HG03175 (cell line): Measurements from ENCODE around the gene TMEM178B.
"Not testable (repeated sequence)": the region's sequence is repeated elsewhere in the genome, so short reads cannot be mapped to it uniquely, and the experiment has no call there.

Experiments
- ATAC-seq: cut with Tn5 transposase; IDR thresholded peaks from one replicate; pipeline ENCODE4 v1.9.1; 2021; ENCODE audit warnings: mild to moderate bottlenecking, moderate library complexity; ENCODE audit not compliant: unreplicated experiment

Gene TMEM178B

DNA sequence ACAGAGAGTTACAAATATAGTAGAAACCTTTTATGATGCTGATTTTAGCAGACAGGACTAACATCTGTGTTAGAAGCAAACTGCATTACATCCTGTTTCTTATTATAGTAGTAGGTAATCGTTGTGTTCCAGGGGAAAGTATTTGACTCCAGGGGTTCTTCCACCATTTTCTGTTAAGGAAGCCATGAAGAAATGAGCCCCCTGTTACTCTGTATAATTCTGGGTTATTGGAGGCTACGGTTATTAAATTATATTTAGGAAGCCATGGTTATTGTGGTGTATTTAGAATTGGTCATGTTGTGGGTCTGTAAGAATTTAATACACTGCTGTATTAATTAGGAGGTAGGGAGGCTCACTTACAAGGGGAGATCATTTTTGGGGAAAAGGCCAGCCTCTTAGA lies 301.6 kb downstream of the TMEM178B start:
- no peak for ATAC-seq

GRCh38 chr7:141377906-141378305 lies 304.0 kb downstream of the TMEM178B start:
- no peak for ATAC-seq

DNA sequence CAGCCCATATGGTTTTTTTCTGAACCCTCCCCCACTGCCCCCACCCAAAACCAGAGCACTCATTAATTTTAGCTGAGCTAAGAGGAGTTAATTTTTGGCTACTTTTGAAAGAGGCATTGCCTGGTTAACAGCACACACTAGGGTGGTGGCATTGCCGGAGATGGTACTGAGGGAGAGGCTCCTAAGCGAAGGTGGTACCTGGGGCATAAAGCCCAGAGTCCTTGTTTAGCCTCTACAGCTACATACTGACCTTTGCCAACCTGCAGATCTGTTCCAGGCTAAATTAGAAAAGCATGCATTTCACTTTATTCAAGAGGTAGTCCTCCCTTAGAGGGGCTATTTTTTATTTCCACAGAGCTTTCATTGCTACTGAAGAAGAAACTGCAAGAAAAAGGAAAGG lies 304.5 kb downstream of the TMEM178B start:
- ATAC-seq: no peak

DNA sequence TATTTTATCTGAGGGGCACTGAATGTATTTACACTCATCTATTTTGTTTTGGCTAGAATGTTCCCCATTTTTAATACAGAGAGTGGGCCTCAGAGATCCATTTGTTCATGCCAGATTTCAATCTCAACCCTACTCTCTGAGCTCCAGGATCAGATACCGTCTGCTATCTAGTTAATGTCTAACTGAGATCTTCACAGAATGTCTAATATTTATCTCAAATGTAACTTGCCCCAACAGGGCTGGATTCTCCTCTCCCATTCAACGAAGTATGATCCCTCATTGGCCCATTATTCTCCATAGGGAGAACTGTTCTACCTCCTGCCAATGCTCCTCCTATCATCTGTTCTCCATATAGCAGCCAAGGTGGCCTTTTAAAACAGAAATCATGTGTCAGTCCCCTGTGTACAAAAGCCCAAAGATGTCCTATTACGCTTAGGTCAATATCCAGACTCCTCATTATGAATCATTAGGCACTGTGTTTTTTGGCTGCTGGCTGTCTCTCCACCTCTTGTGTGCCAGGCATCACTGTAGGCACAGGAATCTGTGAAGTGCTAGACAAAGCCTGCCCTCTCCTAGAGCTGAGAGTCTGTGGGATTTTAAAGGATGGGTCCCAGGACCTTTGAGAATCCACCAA lies 308.0 kb downstream of the TMEM178B start:
- ATAC-seq: no peak

GRCh38 chr7:141383356-141383755 lies 309.5 kb downstream of the TMEM178B start:
- ATAC-seq: not testable (repeated sequence)

- ATAC-seq: no peak
Measured at GRCh38 chr7:141386881-141387280, 313.0 kb downstream of the TMEM178B start.

- ATAC-seq: no peak
Measured at GRCh38 chr7:141387521-141388217, 313.8 kb downstream of the TMEM178B start.

DNA sequence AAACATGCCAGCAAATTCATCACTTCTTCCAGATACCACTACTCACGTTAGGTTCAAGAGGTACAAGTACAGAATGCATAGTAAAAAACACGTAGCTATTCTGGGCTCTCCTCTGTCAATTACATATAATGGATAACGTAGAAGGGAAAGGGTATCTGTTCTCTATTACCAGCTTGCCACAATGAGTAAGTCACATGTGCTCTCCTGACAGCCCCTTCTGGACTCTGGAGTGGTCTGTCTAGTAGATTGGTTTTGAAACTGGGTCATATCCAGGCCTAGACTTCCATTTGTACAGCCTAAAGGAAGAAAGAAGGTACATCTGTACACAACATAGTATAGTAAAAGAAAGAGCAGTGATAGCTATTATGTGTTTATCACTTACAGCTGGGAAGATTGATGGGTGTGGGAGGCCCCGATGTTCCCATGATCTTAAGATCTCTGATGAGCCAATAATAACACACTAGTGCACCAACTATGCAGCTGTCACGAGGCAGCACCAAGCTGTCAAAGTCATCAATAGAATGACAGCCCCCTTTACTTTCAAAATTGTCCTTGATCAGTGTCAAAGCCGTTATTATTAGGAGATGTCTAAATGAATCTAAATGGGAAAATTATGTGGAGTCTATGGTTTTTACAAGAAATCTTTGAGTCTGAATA lies 315.4 kb downstream of the TMEM178B start:
- no peak for ATAC-seq

- no peak for ATAC-seq
Measured at GRCh38 chr7:141390339-141390738, 316.5 kb downstream of the TMEM178B start.

- no peak for ATAC-seq
Measured at GRCh38 chr7:141393056-141393455, 319.2 kb downstream of the TMEM178B start.

DNA sequence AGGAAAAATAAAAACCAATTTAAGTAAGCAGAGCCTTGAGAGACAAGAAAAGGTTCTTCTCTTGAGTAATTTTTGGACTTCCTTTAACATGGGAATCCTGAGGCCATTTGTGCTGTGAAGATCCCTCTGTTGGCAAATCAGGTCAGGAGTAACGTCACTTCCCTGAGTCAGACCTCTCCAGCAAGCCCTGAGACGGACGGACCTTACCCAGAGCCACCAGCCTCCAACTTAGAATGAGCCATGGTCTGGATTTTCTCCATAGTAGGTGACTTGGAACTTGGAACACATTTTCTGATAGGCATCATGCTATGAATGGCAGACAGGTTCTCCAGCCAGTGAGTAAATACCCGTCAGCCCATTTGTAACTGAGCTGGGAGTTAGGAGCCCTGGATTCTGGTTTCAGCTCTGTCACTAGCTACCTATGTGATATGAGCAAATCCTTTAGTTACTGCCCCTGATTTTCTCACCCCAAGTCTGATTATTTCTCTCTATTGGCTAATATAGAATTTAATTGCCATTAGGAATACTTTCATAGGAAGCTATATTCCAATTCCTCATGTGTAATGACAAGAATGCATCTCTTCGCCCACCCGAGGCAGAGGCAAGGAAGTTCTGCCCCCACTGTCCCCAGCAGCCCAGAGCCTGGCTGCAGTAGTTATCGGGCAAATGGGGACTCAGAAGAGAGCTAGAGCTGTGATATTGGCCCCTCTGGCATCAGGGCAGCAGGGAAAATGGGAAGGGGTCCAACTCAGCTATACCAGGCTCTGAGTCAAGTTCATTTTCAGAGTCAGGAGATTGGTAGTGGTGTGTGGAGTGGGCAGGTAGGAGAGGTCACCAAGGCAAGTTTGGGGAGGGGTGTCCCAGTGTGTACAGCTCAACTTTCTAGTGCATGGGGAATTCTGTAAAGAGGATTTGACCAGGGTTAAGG lies 323.6 kb downstream of the TMEM178B start:
- no peak for ATAC-seq

GRCh38 chr7:141400356-141400755 lies 326.5 kb downstream of the TMEM178B start:
- no peak for ATAC-seq

DNA sequence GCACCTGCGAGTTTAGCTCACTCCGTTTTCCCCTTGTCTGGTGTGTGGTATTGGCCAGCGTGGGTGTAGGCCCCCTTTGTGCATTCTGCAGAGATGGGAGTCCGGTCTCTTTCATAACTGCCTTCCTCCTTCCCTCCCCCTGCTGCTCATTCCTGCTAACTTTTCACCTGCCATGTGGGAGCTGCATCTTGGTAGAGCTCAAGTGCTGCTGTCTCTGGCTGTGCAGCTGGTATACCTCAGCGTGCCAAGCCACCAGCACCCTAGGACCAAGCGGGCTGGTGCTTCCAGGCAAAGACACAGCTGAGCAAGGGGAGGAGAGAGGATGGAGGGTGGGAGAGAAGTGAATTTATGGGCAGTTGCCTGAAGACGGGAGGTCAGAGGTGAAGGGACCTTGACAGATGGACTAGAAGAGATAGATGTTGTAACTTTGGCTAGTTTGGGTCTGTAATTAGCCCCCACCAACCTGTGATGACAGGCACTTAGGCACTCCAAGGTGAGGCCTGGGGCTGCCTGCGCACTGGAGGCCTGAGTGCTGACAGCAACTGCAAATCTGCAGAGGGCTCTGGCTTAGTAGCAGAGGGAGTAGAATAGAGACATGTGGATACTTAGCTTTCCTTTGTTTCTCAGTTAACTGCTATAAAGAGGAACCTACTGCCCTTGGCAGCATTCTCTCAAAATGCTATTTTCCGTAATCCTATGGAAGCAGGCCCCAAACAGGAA lies 328.6 kb downstream of the TMEM178B start:
- no peak for ATAC-seq

DNA sequence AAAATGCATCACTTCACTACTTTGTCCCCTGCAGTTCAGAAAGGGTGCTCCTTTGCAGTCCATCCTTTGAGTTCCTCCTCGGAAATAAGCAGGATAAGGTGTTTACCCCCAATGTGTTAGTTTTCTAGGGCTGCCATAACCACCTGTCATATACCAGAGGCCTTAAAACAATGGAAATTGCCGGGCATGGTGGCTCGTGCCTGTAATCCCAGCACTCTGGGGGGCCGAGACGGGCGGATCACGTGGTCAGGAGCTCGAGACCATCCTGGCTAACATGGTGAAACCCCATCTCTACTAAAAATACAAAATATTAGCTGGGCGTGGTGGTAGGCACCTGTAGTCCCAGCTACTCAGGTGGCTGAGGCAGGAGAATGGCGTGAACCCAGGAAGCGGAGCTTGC lies 330.0 kb downstream of the TMEM178B start:
- not testable (repeated sequence) for ATAC-seq

- no peak for ATAC-seq
Measured at GRCh38 chr7:141406347-141406746, 332.5 kb downstream of the TMEM178B start.

DNA sequence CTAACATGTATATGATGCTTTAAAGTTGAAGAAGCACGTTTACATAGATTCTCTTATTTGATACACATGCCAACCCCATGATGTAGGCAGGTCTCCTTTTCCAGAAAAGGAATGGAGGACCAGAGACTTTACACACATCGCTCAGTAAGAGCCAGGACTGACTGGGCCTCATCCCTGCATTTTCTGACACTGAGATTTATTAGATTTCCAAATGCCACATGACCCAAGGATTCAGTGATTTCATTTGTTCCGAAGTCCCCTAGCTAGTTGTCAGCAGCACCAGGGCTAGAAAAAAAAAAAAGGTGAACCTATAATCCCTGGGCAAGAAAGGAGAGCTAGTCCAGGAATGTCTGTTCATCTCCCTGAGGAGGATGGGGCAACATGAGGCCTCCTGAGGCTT lies 334.0 kb downstream of the TMEM178B start:
- no peak for ATAC-seq

DNA sequence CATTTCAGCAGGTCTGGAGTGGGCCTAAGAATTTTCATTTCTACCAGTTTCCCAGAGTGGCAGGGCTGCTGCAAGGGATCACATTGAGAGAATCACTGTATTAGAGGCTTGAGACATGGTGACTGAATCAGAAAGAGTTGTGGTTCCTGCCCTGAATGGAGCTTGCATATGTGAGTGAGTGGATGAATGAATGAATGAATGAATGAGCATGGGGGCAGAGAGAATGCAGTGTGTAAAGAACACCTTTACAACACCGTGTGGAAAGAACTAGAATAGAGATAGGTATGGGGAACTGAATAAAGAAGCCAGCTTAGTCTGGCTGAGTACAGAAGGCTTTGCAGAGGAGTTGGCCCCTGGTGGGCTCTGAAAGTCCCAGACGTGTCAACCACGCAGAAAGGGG lies 334.6 kb downstream of the TMEM178B start:
- no peak for ATAC-seq

DNA sequence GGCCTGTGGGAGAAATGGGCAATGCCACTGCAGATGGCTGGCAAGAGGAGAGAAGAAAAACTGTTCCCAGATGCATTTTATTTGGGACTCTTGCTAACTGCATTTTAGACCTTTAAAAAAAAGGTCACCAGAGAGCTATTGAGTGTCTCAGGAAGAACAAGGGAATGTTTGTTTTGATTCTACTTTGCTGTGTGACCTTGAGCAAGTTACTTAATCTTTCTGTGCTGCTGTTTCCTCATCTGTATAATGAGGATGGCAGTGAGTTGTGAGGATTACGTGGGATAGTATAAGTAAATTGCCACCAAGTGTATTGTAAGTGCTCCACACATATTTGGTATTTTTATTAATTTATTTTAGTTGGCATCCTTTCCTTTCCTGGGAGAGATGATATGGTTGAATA lies 335.4 kb downstream of the TMEM178B start:
- no peak for ATAC-seq

GRCh38 chr7:141409801-141410329 lies 336.0 kb downstream of the TMEM178B start:
- no peak for ATAC-seq

DNA sequence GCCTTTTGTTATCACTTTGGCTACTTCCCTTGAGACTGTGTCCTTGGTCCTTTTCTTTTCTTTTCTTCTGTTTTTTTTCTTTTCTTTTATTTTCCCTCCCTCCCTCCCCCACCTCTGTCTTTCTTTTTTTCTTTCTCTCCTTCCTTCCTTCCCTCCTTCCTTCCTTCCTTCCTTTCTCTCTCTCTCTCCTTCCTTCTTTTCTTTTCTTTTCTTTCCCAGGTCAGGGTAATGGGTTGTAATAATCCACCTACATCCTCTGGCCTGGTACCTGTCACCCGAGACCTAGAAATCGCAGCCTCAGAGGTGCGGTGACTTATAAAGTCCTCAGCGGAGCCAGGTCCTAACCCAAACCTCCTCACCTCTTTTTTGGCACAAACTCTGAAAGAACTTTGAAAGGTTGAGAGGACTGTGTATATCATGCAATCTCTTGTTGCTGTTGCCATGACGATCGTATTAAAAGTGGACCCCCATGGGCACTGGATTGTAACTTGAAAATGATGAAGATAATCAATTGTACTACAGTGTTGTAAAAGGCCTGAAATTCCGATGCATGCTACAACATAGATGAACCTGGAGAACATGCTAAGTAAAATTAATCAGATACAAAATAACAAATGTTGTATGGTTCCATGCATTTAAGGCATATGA lies 336.6 kb downstream of the TMEM178B start:
- ATAC-seq: no peak
